G401 (cell line): Measurements from ENCODE around the gene GUK1. TPM values are rescaled to one million over a fixed set of nuclear protein-coding genes. Genes with fewer than 3 reads are reported as not detected.

Experiments used
- DNase-seq: peaks from one replicate; pipeline ENCODE4 v3.0.0-alpha.2; 2015; ENCODE audit warnings: low spot score
- in situ Hi-C: cut with HindIII; loops from 2 replicates; pipeline ENCODE4 v1.10.0; 2016; ENCODE audit warnings: low sequenced_read_pairs, mixed read lengths
- total RNA-seq: library from RNA; depleted of rRNA; stranded (reverse); fragments of >200 nt; shearing (Covaris generic); gene quantifications from 2 replicates; pipeline ENCODE4 v1.2.3, GENCODE V29; 2014

Gene GUK1
- total RNA-seq, 1 experiment from 2014 or later = 172 TPM

DNA sequence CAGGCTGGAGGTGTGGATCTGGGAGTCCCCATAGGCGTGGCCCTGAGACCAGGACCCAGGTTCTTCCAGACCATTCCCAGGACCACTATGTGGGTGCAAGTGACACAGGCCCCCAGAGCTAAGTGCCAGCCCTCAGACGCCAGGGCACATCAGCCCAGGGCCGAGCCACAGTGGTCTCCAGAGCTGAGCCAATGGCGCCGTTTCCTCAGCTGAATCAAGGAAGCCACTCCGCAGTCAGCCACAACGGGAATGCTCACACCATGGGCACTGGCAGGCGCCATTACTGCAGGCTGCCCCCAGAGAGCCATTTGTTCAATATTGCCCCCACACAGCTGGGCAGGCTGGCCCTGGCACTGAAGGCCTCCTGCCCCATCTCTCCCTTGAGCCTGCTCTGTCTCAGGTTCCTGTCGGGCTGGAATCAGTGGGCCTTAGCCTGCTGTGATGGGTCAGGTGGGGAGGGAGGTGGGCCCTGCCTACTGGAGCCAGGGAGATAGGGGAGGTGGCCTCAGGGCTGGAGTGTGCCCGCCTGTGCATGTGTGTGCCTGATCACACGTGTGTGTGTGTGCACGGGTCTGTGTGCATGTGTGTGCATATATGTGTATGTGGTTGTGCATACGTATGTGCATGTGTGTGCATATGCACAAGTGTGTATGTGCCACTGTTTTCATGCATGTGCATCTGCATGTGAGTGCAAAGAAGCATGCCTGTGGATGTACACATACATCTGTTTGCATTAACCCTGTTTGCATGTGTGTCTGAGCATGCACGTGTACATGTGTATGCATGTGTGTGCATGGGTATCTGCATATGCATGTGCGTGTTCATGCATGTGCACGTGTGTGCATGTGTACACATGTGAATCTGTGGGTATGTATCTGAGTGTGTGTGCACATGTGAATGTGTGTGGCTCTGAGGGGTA, 15.8 kb downstream of the GUK1 start:
- in situ Hi-C loops = no loop called here
- no peak for DNase-seq

DNA sequence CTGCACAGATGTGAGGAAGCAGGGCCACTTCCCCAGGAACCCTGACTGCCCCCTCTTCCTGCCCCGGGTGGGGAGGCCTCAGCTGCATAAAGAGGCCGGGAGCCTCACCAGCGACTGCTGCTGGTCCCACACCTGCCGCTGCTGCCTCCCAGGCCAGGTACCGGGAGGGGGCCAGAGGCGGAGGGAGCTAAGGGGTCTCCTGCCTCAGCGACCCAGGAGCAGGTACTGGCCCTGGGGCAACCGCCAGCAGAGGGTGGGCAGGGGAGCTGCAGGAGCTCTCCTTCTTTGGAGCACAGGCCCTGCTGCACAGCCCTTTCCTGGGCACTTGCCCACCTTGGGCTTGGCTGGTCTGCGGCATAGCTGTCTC, 16.4 kb downstream of the GUK1 start:
- in situ Hi-C loops = no loop called here
- DNase-seq = no peak

DNA sequence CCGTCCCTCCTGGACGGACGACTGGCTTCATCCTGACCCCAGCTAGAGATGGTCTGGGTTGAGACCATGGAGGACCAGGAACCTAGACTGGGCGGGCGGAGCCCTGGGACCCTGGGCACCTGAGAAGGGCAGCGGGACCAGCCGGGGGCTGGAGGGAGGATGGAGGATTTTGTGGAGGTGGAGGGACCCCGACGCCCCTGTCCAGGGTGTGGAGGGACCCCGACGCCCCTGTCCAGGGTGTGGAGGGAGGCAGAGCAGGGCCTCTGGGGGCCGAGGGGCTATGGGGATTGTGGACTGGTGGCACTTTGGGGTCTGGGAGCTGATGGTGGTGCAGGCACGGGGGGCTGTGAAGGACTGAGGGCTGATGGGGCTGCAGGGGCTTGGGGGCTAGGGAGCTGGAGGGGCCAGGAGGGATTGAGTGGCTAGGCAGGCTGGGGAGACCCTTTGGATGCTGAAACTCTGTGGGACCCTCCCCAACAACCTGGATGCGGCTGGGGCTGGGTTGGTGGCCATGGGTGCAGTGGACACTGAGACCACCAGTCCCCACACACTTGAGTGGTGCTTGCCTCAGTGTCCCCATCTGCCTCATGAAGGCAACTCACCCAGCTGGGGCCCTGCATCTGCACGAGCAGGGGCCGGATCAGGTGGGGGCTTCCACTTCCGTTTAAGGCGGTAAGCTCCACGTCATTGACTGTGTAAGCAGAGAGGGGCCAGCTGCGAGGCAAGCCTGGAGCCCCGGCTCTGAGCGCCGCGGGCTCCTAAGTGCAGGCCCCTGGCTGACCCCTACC, 17.1 kb downstream of the GUK1 start:
- in situ Hi-C loops = no loop called here
- no peak for DNase-seq

DNA sequence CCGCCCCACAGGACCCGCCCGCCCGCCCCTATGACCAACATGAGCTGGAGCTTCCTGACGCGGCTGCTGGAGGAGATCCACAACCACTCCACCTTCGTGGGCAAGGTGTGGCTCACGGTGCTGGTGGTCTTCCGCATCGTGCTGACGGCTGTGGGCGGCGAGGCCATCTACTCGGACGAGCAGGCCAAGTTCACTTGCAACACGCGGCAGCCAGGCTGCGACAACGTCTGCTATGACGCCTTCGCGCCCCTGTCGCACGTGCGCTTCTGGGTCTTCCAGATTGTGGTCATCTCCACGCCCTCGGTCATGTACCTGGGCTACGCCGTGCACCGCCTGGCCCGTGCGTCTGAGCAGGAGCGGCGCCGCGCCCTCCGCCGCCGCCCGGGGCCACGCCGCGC, 17.6 kb downstream of the GUK1 start:
- DNase-seq = no peak
- in situ Hi-C loops = no loop called here

DNA sequence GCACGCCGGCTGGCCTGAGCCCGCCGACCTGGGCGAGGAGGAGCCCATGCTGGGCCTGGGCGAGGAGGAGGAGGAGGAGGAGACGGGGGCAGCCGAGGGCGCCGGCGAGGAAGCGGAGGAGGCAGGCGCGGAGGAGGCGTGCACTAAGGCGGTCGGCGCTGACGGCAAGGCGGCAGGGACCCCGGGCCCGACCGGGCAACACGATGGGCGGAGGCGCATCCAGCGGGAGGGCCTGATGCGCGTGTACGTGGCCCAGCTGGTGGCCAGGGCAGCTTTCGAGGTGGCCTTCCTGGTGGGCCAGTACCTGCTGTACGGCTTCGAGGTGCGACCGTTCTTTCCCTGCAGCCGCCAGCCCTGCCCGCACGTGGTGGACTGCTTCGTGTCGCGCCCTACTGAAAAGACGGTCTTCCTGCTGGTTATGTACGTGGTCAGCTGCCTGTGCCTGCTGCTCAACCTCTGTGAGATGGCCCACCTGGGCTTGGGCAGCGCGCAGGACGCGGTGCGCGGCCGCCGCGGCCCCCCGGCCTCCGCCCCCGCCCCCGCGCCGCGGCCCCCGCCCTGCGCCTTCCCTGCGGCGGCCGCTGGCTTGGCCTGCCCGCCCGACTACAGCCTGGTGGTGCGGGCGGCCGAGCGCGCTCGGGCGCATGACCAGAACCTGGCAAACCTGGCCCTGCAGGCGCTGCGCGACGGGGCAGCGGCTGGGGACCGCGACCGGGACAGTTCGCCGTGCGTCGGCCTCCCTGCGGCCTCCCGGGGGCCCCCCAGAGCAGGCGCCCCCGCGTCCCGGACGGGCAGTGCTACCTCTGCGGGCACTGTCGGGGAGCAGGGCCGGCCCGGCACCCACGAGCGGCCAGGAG, 18.3 kb downstream of the GUK1 start:
- in situ Hi-C loops = no loop called here
- no peak for DNase-seq

DNA sequence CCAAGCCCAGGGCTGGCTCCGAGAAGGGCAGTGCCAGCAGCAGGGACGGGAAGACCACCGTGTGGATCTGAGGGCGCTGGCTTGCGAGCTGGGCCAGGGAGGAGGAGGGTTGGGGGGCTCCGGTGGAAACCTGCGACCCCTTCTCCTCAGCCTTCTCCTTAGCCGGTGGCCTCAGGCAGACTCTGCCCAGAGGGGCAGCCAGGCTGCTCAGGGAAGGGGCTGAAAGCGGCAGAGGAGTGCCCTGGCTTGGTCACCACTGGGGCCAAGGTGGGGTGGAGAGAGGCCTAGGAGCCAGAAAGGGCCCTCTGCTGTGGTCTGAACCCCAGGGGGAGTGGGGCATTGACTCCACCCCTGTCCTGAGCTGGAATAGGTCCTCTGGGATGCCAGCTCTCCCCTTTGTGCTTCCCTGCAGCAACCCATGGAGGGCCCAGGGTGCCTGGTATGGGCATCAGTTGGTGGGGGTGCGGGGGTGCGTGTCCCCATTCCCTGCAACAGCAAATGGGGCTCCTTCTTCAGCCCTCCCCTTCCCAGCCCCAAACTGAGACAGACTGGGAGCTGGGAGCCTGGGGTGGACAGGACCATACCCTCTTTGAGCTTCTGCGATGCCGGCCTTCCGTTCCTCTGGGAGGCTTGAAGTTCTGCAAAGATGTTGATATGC, 19.1 kb downstream of the GUK1 start:
- no peak for DNase-seq
- in situ Hi-C loops = no loop called here

DNA sequence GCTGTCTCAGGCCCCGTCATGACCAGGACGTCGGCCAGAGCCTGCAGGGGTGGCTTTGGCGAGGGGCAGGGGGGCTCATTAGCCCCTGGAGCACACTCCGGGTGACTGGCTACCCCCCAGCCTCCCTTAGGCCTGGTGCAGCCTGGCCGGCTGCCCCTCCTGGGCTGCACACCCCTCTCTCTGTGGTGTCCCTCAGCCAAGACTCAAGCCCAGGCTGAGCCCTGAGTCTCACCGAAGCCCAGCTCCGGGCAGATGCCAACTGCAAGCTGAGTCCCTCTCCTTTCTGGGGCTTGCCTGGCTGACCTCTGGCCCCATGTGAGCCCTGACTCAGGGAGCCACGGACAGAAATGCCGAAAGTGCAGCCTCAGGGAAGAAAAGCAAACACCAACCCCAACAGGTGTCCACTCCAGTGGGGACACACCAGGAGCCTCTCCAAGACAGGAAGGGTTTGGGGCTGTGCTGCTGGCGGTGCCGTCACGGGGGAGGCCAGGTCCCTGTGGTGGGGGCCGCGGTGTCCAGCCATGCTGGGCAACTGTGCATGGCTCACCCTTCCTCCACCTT, 20.2 kb downstream of the GUK1 start:
- DNase-seq = no peak
- in situ Hi-C loops = no loop called here

DNA sequence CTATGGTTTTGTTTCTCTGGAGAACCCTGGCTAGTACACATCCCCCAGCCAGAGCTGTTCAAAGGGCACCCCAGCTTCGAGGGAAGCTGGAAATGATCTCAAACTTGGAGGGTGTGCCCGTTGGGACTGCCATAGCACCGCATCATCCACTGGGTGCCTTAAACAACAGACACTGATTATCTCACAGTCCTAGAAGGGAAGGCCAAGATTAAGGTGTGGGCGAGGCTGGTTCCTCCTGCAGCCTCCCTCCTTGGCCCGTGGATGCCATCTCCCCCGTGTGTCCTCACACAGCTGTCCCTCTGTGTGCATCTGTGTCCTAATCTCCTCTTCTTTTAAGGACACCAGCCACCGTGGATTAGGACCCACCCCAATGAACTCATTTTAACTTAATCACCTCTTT, 21.3 kb downstream of the GUK1 start:
- in situ Hi-C loops = no loop called here
- DNase-seq = no peak

DNA sequence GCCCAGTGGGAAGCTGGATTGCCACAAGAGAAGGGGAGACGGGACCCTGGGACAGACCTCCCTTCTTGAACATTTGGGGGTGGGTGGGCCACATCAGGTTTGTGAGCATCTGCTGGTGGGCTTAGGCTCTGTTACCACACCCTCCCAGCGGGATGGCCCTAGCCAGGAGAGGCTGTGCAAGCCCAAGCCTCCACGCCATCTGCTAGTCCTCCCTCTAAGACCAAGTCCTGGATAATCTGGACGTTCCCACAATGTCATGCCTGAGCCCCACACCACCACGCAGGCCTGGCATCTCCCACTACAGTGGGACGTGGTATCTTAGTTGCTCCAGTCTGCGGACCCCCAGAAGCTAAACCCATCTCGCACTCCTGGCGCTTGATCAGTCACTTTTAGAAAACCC, 21.8 kb downstream of the GUK1 start:
- in situ Hi-C loops = no loop called here
- DNase-seq = no peak

DNA sequence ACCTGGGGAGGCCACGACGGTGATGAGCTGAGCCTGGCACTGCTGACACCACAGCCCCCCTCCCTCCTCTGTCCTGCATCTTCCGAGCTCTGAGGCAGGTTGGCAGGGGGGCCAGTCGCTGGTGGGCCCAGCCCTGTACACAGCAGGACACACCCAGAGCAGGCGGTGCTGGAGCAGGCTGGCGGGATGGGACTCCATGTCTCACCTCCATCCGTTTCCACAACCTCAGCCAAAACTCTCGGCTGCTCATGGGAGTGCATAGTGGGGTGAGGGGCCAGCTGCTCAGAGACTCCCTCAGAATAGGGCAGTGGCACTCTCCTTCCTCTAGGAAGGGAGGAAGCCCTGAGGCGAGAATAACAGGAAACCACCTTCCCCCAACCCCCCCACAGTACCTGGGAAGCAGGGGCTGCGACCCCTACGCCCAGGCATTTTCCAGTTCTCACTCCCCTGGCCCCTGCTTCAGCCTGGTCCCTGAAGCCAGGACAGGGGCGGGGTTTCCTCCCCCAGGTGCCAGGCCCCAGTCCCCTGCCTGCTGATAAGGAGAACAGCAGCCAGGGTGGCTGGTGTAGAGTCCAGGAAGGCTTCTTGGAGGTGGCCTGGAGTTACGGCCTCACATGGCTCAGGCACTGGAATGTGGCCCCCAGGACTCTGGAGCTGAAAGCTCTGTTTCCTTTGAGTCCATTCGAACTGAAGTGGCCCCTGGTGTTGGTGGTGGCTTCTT, 22.4 kb downstream of the GUK1 start:
- DNase-seq = no peak
- in situ Hi-C loops = no loop called here

DNA sequence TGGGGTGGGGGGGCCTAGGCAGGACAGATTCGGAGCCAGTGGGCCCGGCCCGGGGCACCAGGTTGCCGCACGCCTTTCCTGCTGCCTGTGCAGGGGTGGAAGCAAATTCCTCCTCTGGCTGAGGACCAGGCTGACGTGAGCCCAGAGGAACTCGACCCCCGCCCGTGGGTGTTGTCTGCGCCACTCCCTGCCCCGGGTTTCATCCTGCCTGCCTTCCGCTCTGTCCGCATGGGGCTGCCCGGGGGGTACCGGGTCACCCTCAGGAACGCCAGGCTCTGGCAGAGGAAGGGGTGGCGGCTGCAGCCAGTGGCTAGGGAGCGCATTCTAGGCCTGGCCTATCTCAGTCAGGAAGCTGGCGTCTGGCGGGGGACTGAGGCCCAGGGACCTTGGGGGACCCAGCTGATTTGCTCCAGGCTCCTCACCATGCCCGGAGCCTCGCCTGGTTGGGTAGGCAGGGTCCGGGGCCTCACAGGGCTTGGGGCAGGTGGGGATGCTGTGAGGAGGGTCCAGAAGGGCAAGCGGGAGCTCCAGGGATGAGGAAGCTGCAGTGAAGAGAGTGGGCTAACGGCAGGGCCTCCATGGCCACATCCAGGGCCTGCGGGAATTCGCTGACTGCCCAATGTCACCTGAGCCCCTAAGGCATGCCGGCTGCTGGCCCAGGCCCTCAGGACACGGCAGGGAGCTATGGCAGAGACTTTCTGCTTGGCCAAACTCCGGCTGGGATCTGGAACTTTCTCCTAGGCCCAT, 23.1 kb downstream of the GUK1 start:
- in situ Hi-C loops = no loop called here
- DNase-seq = no peak

DNA sequence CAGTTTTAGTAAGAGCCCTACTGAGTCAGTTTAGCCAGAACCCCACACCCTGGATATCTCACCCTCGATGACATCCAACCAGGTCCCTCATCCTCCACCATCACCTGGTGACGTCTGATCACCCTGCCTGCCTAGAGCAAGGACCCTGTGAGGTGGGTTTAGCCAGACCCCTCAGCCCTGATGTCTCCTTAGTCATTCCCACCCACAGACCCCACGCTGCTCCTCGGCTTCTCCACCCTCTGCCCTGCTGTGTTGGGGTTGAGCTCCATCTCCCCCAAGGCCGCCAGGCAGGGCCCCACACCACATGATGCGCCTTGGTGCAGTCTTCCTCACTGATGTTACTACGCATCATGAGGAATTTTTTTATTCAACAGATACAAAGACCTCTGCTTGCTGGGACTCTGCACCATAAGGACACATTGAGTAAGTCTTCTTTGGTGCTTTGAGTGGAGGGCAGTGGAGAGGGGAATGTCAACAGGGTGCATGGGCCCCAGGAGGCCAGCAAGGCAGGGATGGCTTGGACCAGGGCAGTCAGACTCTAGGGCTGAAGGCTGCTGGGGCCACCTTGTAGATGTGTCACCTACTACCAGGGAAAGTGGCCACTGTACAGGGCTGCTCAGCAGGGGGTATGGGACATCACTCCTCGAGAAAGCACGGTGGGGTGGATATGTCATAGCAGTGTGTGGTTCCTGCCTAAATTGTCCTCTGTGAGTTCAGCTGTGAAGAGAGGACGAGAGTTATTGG, 23.9 kb downstream of the GUK1 start:
- DNase-seq = no peak
- in situ Hi-C loops = no loop called here

DNA sequence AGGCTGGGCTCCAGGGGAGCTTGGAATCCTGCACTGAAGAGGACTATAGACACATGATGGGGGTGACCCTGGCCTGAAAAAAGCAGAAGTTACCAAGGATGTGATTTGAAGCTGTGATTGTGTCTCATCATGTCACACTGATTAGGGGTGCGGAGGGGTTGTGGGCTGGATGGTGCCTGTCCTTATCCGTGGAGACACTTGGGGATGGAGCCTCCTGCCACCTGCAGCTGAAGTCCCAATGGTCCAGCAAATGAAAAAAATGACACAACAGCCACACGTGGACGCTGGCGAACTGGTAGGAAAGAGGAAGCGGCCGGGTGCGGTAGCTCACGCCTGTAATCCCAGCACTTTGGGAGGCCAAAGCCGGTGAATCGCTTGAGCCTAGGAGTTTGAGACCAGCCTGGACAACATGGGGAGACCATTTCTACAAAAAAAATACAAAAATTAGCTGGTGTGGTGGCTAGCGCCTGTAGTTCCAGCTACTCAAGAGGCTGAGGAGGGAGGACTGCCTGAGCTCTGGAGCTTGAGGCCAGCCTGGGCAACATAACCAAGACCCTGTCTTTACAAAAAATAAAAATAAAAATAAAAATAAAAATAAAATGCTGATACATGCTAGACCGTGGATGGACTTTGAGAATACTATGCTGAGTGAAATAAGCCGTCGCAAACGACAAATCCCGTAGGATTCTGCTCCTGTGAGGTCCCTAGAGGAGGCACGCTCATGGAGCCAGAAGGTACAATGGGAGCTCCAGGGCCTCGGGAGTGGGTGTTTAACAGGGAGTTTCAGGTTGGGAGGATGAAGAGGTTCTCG, 24.7 kb downstream of the GUK1 start:
- in situ Hi-C loops = loop anchor here (5.0 kb wide), 1 partner anchor 57 kb away; the partner anchor contains the start of gene MRPL55

DNA sequence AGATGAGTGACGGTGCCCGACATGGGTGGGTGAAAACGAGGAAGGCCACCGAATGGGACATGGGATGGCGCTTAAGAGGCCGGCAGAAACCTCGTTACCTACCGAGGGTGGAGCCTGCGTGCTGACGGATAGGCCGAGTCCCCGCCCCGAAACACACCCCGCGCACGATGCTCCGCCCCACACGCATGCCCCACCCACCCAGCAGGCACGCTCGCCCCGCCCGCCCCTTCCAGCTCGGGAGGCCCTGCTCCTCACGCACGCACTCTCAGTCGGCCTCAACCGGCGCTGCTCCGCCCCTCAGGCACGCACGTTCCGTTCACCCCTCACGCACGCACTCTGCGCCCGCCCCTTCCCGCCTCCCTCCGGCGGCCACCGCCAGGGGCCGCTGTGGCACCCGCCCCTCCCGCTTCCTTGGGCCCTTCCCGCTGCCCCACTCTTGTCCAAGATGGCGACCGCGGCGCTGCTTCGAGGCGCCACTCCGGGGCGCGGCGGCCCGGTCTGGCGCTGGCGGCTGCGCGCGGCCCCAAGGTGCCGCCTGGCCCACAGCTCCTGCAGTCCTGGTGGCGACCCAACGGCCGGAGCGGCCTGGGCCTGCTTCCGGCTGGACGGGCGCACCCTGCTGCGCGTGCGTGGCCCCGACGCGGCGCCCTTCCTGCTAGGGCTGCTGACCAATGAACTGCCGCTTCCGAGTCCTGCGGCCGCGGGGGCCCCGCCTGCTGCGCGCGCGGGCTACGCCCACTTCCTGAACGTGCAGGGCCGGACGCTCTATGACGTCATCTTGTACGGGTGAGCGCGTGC, 25.5 kb downstream of the GUK1 start, which contains the start of gene IBA57:
IBA57 (plus strand) TSS at position 433 of the 798 bp plus-strand sequence; CDS start at position 446, 13 bp downstream.
- in situ Hi-C loops = loop anchor here (5.0 kb wide), 1 partner anchor 58 kb away; the partner anchor contains the start of gene MRPL55
- peak; percentile 99 for DNase-seq

More for the DNA sequence above, 24.7 kb downstream of the GUK1 start:
- no peak for DNase-seq
